ENCODE results near the gene TMC1.

The TMC1 gene

DNA sequence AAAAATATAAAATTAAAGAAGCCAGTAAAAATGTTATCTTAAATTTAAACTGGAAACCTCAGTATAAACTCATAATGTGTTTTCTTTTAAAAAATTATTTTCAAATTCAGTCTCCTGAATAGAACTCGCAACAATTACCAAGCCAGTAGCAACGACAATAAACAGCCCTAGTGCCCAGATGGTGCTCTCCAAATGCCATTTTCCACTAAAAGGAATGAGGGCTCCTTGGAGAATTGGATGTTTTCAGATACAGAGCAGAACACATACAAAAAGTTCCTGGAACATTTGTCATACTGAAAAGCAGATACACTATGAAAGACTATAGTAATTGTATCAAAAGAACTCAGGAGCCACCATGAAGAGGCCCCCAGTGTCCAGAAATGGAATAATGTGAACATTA lies 97.4 kb downstream of the TMC1 start:
- DNase-seq: no peak

DNA sequence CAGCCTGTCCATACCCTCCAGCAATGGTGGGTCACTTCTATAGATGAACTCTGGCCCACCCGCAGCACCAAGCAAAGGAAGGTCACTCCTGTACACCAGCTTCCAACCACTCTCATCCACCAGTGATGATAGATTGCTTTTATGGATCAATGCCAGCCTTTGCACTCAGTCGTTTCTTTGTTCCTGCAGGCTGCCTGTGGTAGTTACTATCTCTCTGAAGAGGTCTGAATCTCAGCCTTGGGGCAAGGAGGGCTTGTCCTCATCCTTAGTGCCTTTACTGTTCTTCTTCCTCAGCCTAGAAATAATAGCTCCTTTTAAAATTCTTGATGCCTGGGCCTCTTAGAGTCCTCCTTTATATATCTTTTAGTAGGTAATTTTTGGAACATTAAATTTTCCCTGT lies 100.8 kb downstream of the TMC1 start:
- no peak for DNase-seq

DNA sequence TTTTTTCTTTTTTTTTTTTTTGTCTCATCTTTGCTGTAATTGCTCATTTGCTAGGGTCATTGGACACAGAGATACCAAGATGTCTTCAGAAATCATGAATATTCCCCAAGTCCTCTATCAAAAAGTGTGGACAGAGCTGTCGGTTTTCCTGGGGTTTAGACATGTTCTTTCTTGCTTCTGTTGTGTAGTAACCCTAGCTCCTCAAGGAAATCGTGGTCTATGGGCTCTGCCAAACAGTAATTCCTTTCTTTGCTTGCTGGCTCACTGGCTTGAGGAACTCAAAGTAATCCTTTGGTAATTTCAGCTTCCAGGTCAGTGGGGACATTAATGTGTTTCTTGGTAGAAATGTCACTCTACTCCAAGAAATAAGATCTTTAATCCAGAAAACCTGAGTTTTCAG lies 101.7 kb downstream of the TMC1 start:
- DNase-seq: no peak

GRCh38 chr9:72627147-72627546 lies 105.7 kb downstream of the TMC1 start:
- DNase-seq: no peak

DNA sequence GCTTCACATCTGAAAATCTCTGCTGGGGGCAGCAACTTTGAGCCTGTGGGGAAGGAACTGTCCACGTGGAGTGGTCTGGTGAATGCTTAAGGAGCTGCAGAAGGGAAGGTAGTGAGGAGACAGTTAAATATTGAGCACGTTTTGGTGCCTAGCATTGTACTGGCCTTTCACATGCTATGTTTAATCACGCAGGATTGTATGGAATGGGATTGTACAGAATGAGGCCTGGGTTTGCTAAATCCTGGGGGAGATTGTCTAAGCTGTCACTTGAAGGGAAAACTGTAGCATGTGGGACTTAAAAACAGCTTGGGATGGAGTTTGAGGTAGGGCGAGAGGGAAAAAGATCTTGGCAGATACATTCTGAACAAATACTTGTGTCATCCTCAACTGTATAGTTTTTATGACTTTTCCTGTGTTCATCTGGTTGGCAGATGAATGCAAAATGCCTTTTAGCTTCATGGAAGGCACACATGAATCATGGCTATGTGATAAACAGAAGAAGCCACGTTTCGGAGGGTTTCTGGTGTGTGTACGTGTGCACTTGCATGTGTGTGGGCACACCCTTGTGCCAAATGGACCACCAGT lies 106.6 kb downstream of the TMC1 start:
- no peak for DNase-seq

DNA sequence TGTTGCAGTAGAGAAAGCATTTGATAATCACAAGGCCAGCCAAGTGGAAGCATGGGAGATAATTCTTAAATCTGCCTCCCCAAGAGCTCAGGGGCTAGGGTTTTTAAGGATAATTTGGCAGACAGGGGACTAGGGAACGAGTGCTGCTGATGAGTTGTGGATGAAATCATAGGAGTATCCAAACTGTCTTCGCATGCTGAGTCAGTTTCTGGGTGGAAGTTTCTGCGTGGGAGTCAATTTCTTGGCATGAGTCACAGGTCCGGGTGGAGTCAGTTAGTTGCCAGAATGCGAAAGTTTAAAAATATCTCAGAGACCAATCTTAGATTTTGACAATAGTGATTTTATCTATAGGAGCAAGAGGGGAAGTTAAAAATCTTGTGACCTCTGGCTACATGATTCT lies 112.6 kb downstream of the TMC1 start:
- DNase-seq: peak in 1 of 2 experiments; percentile 4

DNA sequence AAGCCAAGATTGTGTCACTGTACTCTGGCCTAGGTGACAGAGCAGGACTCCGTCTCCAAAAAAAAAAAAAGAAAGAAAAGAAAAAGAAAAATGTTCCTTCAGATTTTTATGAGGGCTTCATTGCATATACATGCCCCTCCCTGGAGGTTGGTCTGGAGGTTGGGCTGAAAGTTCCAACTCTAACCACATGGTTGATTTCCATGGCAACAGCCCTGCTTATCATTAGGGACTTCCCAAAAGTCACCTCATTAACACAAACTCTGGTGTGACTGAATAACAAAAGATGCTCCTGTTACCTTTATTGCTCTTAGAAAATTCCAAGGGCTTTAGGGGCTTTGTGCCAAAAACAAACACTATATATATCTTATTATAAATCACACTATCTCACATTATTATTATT lies 113.8 kb downstream of the TMC1 start:
- no peak for DNase-seq

- DNase-seq: no peak
These were observed 115.2 kb downstream of the TMC1 start for GRCh38 chr9:72636621-72637020.

GRCh38 chr9:72643651-72644050 lies 122.2 kb downstream of the TMC1 start:
- DNase-seq: no peak

DNA sequence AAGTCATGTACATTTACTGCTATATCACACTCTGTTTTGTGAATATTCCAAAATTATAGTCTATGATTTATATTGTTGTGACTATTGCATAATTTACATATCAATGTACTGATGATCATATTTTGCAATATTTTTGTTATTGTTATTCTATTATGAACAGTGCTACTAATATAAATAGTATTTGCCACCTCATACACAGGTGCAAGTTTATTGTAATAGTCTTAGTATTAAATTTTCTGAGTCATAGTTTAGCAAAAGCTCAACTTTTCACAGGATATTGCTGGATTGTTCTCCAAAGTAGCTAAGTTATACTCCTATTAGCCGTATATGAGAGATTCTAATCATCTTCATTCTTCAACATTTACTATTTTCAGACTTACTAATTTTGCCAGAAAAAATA lies 124.7 kb downstream of the TMC1 start:
- no peak for DNase-seq

- no peak for DNase-seq
These were observed 127.1 kb downstream of the TMC1 start for GRCh38 chr9:72648324-72649126.

GRCh38 chr9:72649127-72649442 lies 127.7 kb downstream of the TMC1 start:
- no peak for DNase-seq

DNA sequence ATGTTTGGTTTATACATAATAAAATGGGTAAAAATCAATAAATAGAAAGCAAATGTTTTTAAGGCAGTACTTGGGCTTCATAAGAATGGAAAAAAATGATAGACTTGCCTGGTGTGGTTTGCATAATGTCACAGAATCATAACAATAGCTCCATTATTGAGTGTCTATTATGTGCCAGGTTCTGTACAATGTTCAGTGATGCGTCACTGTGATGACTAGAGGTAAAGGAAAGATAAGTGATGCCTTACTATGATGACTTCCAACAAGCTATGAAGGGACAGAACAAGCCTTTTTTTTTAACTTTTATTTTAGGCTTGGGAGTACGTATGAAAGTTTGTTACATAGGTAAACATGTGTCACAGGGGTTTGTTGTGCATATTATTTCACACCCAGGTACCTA lies 128.8 kb downstream of the TMC1 start:
- no peak for DNase-seq

DNA sequence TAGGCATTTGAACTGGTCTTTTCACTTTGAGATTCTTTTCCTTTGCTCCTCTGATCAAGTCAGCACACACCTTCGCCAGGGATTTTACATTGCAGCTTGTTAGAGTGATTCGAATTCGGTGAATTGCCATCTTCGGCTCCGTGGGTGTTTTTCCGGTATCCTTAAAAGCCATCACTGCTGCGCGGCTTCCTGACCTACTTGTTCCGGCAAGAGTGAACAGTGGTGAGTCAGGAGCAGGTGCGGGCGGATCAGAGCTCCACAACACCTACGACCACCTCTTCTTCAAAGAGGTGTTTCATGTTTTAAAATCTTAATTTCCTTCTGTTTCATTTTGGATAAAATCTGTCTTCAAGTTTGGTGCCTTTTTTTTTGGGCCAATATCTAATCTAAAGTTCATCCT lies 134.6 kb downstream of the TMC1 start:
- DNase-seq: no peak

- DNase-seq: no peak
These were observed 135.6 kb downstream of the TMC1 start for GRCh38 chr9:72657023-72657422.

DNA sequence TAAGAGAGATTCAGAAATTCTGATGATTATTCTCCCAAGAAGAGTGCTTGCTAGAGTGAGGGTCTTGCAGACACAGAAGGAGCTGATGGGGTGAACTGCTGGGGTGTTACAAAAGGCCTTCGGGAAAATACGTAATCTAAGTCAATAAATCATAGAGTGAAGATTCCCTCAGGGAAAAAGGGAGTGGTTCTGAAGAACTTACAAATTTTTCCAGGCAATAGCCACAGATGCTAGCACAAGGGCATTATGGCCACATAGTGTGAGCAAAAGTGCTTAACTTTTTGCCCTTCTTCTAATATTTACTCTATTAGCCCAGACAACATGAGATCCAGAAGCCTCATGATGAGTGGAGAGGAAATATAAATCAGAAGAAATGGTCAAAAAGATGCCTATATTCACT lies 137.3 kb downstream of the TMC1 start:
- DNase-seq: no peak

DNA sequence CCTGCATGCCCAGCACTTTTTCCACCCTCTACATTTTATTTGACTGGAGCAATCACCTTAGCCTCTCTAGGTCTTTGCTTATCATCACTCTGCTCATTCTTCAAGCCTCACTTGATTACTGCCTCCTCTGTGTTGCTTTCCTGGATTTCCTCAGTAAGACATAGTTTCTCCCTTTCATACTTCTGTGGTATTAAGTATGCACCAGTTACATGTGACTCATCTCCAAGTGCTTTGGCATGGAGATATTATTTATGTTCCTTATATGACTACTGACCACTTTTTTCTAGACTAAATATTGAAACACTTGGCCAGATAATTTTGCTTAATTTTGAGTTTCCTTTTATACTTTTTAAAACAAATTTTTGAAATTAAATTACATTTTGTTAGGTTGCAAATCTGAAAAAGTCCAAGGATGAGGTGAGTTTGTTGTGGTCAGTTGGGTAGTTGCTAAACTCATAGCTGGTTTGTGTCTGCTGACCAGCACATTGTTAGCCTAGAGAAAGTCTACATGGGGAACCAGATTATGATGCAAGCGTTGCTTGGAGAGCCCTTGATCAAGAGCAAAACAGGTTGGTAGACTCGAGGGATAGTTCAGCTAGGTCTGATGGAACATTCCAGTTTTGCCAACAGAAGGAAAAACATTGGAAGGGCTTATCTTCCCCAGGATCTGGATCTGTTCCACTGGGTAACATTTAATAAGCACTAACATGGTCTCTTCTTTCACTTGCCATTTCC lies 140.2 kb downstream of the TMC1 start:
- no peak for DNase-seq

DNA sequence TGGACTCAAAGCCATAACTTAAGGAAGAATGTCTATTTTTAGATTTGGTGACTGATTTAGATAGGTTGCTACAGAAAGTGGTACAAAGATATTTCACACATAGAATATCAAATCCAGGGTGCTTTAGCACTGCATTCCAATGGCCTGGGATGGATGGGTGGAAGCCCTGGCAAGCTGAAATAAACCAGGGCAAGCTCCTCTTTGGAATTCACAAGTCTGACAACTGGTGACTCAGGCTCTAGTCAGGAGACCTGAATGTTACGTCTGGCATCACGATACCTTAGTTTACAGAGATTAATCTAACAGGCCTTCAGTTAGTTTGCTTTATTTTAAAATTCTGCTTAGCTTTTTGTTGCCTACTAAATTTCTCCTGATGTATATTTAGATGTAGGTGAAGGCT lies 144.0 kb downstream of the TMC1 start:
- no peak for DNase-seq

GRCh38 chr9:72667181-72667580 lies 145.8 kb downstream of the TMC1 start:
- DNase-seq: no peak

GRCh38 chr9:72674961-72675360 lies 153.6 kb downstream of the TMC1 start:
- no peak for DNase-seq

GRCh38 chr9:72675586-72675985 lies 154.2 kb downstream of the TMC1 start:
- DNase-seq: no peak

DNA sequence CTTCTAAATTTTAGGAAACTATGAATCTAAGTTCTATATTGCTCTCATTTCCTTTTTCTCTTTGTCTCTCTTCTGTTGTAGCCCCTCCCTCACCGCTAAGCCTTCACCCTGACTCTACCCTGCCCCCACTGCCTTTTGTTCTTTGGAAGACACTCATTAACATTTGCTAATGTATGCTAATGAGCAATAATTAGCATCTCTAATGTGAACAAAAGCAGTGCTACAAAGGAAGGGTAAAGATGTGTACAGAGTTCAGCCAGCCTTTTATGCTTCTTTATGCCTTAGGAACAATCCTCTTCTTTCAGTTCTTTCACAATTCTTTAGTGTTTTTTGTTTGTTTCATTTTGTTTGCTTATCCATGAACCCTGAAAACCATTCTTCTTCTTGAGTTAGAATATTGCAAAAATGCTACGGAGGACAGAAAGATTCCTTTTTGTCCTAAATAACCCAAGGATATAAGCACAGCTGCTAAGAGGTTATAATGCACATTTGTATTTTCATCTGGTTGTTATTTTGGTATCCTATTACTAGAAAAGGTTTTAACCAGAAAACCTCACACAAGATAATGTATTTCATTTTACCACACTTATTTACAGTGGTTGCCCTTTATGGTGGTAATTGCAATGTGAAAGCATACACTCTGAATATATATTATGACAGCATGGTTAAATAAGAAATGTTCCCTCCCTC lies 159.3 kb downstream of the TMC1 start:
- no peak for DNase-seq

DNA sequence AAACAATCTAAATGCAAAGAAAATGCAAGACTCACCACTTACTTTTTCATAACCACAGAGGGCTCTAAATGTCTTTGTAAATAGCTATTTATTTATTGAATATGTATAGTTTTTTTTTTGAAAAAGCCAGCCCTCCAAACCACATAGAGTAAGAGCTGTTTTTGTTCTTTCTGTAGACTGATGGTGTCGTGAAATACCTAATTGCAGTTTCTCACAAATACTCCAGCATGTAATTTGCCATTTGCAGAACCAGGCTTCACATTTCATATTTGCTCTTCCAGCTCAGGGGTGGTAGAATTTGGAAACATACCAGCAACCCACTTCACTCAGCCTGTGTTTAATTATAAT lies 159.8 kb downstream of the TMC1 start:
- DNase-seq: no peak

DNA sequence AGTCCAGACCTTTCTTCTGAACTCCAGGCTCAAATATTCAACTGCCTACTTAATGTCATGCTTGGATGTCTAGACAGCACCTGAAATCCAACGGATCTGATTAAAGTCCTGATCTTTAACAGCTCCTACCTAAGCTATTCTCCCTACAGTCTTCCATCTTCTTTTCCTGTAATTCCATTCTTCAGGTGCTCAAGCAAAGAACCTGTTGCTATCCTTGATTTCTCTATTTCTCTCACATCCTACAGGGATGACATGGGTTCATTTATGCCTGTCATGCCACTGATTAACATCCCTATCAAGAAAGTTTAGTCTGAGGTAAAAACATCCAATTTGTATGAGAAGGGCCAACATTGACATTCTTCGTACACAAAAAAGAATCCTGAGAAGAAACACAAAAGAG lies 163.2 kb downstream of the TMC1 start:
- DNase-seq: no peak
